GM19099 (cell line): ENCODE data around the gene OR2B2.

Source experiments
- POLR2A ChIP-seq: IDR thresholded peaks from 3 replicates; pipeline ENCODE4 v1.6.1; 2011; ENCODE audit warnings: low read depth; ENCODE audit not compliant: insufficient read length; ENCODE audit errors: extremely low read depth

Gene OR2B2

GRCh38 chr6:27873021-27873940 lies 38.9 kb downstream of the OR2B2 start:
- TF ChIP-seq POLR2A = peak; percentile 99

- TF ChIP-seq POLR2A = no peak
Observed at GRCh38 chr6:27872642-27873020, 39.6 kb downstream of the OR2B2 start.

GRCh38 chr6:27871924-27872638 lies 40.1 kb downstream of the OR2B2 start:
- peak; percentile 98 for TF ChIP-seq POLR2A

GRCh38 chr6:27870291-27870870 lies 41.8 kb downstream of the OR2B2 start:
- no peak for TF ChIP-seq POLR2A

GRCh38 chr6:27868311-27868710 lies 43.9 kb downstream of the OR2B2 start:
- no peak for TF ChIP-seq POLR2A

- TF ChIP-seq POLR2A = no peak
Observed at GRCh38 chr6:27867945-27868300, 44.3 kb downstream of the OR2B2 start.

- TF ChIP-seq POLR2A = peak; percentile 95
Observed at GRCh38 chr6:27867051-27867944, 44.9 kb downstream of the OR2B2 start.

GRCh38 chr6:27866357-27867050 lies 45.7 kb downstream of the OR2B2 start:
- TF ChIP-seq POLR2A = peak; percentile 95

GRCh38 chr6:27865850-27866356 lies 46.3 kb downstream of the OR2B2 start:
- TF ChIP-seq POLR2A = no peak

GRCh38 chr6:27864906-27865849 lies 47.0 kb downstream of the OR2B2 start:
- TF ChIP-seq POLR2A = peak; percentile 99

GRCh38 chr6:27863962-27864905 lies 48.0 kb downstream of the OR2B2 start:
- TF ChIP-seq POLR2A = peak; percentile 0
